Subcutaneous abdominal adipose tissue (tissue), 5 donors: ENCODE results near the gene POLR2E.
A peak's percentile ranks its signal among the peaks of the same experiment; 100 is the strongest.

Experiments used
- H3K27ac ChIP-seq: one replicate; pipeline ENCODE4 v1.7.0; 2013; ENCODE audit warnings: low read depth, mild to moderate bottlenecking, inconsistent platforms, low read length, moderate library complexity
- H3K27me3 ChIP-seq, 5 donors: one replicate each; pipeline ENCODE4 v1.7.0; 2013; ENCODE audit warnings: low read length in 5 of 5, inconsistent platforms in 1 of 5; ENCODE audit not compliant: control insufficient read depth in 5 of 5, insufficient read depth in 4 of 5
- H3K36me3 ChIP-seq, 5 donors: one replicate each; pipeline ENCODE4 v1.7.0; 2013; ENCODE audit warnings: low read length in 5 of 5; ENCODE audit not compliant: control insufficient read depth in 5 of 5, insufficient read depth in 5 of 5
- H3K4me1 ChIP-seq, 5 donors: one replicate each; pipeline ENCODE4 v1.7.0; 2013; ENCODE audit warnings: low read length in 5 of 5, mild to moderate bottlenecking in 3 of 5, moderate library complexity in 1 of 5; ENCODE audit not compliant: control insufficient read depth in 5 of 5, insufficient read depth in 5 of 5
- H3K4me3 ChIP-seq, 5 donors: one replicate each; pipeline ENCODE4 v1.7.0; 2013; ENCODE audit warnings: low read length in 5 of 5, low read depth in 1 of 5
- H3K9ac ChIP-seq, 5 donors: one replicate each; pipeline ENCODE4 v1.7.0; 2013; ENCODE audit warnings: low read length in 5 of 5, mild to moderate bottlenecking in 4 of 5, moderate library complexity in 3 of 5
- H3K9me3 ChIP-seq, 5 donors: one replicate each; pipeline ENCODE4 v1.7.0; 2013; ENCODE audit warnings: low read length in 5 of 5; ENCODE audit not compliant: control insufficient read depth in 5 of 5
- donor health status: healthy.
- donor health status: healthy.
- donor health status: healthy.
- donor health status: healthy.
- donor health status: healthy.

The POLR2E gene

DNA sequence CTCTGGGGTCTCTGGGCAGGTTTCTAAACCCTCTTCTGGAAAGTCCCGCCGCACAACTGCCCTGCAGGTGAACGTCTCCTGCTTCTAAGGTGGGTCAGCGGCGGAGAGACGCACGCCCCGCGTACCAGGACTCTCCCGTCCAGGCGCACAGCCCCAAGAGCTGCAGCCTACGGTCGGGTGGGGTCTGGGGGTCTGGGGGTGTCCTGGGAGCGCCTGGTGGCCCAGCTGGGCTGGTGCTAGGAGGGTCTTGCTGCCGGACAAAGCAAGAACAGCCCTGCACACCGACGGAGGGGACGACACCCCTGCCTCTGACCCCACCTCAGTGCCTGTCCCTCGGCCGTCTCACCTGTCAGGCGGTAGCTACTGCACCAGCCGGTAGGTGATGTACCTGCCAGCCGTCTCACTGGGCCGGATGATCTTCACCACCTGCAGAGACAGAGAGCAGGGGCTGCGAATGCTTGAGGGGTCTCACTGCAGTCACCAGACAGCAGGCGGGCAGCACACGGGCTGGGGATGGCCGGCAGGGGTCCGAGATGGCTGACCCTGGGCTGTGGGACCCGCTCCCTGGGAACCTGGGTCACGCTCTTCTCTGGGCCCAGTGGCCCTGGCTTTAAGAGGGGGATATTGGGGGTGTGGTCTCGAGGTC is 5.9 kb downstream of the POLR2E start:
- Histone ChIP-seq H3K27me3 (no peaks in the 10 kb centered on the region), H3K9me3 (no peaks in the 10 kb centered on the region), H3K9ac (peak overlapping the region in 1 of 5 donors; percentile 41), H3K4me1 (peaks cover 6 to 64% (median 43%) of the 10 kb centered on the region in 5 donors), H3K4me3 (no peak overlapping the region), H3K36me3 (peaks cover 0 to 73% (median 60%) of the 10 kb centered on the region in 5 donors), H3K27ac (peak overlapping the region; percentile 82)

DNA sequence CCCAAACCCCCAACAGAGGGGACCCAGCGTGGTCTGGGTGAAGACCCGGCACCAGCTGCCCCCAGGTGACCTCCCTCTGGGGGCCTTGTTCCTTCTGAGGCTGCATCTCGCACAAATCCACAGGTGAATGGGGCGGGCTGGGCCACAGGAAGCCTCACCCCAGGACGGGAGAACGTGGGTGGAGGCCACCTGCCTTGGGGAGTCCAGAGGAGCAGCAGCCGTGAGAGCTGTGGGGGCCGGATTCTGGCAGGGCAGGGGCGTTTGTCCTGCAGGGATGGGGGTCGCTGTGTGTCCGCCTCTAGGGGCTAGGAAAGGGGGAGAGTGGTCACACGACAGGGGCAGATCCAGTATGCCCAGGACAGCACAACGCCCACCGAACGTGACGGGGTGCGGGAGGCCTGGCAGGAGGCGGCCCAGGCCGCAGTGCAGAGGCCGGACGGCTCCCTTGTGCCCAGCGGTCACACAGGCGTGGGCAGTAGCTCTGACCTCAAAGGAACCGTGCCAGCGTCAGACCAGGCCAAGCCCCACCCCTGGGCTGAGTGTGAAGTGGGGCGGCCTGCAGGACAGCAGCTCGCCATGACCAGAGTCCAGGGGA is 6.7 kb downstream of the POLR2E start:
- Histone ChIP-seq H3K36me3 (peaks cover 0 to 76% (median 59%) of the 10 kb centered on the region in 5 donors), H3K27me3 (no peaks in the 10 kb centered on the region), H3K27ac (peak overlapping the region; percentile 82), H3K9me3 (no peaks in the 10 kb centered on the region), H3K4me3 (no peak overlapping the region), H3K9ac (peak overlapping the region in 2 of 5 donors; percentile 30 to 43), H3K4me1 (peaks cover 3 to 58% (median 38%) of the 10 kb centered on the region in 5 donors)

DNA sequence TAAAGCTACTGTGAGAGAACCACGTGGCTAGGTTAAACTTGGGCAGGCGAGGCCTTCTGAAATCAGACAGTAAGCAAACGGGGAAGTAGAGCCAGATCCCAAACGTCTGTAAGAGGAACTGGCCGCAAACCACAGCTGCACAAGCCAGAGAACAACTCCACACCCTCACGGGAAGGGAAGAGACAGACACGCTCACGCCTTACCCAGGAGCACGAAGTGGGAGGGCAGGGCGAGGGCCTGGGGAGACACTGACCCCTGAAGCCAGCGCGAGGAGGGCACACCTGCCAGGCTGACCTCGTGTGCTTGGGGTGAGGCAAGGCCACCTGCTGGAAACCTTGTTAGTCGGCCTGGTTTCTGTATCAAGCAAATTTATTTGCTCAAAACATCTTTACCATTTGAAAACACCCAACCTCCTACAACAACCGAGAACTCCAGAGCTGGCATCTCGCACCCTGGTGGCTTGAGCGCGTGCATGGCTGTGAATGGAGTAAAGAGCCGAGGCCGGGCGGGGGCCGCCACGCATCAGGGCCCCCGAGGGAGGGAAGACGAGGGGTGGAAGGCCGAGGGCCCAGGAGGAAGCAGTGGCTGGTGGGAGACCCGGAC is 7.3 kb downstream of the POLR2E start:
- Histone ChIP-seq H3K9me3 (no peaks in the 10 kb centered on the region), H3K36me3 (peaks cover 0 to 75% (median 54%) of the 10 kb centered on the region in 5 donors), H3K27ac (peak overlapping the region; percentile 82), H3K9ac (peak overlapping the region in 2 of 5 donors; percentile 30 to 43), H3K27me3 (no peaks in the 10 kb centered on the region), H3K4me3 (no peak overlapping the region), H3K4me1 (peaks cover 3 to 58% (median 38%) of the 10 kb centered on the region in 5 donors)

DNA sequence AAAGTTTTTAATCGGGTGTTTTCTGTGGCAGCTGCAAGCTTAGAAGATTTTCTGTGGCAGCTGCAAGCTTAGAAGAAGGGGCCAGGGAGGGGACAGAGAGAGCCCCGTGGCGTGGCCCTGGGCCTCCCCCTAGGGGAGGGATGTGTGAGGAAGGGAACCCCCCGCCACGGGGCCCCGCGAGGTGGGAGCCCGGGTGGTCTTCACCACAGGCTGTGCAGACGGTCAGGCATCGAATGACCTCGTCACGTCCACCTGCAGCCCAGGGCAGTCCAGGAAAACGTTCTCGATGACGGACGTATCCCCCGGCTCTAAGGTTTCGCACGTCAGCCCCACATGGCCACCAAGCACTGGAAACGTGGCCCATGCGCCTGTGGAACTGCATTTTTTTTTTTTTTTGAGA is 8.6 kb downstream of the POLR2E start:
- Histone ChIP-seq H3K36me3 (peaks cover 0 to 70% (median 48%) of the 10 kb centered on the region in 5 donors), H3K4me1 (peaks cover 3 to 62% (median 49%) of the 10 kb centered on the region in 5 donors), H3K9ac (no peak overlapping the region), H3K4me3 (no peak overlapping the region), H3K27me3 (no peaks in the 10 kb centered on the region), H3K27ac (peak overlapping the region; percentile 82), H3K9me3 (no peaks in the 10 kb centered on the region)

DNA sequence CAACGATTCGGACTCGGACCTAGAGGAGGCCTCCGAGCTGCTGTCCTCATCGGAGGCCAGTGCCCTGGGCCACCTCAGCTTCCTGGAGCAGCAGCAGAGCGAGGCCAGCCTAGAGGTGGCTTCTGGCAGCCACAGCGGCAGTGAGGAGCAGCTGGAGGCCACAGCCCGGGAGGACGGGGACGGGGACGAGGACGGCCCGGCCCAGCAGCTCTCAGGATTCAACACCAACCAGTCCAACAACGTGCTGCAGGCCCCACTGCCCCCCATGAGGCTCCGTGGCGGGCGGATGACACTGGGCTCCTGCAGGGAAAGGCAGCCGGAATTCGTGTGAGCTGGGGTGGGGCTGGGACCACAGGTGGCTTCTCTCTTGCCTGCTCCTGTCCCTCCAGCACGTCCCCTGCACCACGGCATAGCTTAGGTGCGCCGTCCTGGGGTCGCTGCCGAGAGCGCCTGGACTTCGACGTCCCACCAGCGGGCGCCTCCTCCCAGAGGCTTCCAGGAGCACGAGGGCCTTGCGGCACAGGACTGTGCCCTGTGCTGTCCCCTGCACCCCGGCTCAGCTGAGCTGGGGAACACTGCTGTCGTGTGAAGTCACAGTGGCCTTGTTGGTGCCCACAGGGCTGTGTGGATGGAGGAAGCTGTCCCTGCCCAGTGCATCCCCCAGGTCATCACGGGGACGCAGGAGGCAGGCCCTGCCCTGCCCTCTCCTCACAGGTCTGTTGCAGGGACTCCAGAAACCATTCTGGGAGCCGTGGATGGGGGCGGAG is 9.3 kb downstream of the POLR2E start:
- no peak overlapping the region for H3K4me3 ChIP-seq
- H3K36me3 ChIP-seq = peaks cover 0 to 64% (median 41%) of the 10 kb centered on the region in 5 donors
- H3K4me1 ChIP-seq = peaks cover 3 to 69% (median 53%) of the 10 kb centered on the region in 5 donors
- no peak overlapping the region for H3K27ac ChIP-seq
- H3K9me3 ChIP-seq = no peaks in the 10 kb centered on the region
- no peaks in the 10 kb centered on the region for H3K27me3 ChIP-seq
- H3K9ac ChIP-seq = no peak overlapping the region

DNA sequence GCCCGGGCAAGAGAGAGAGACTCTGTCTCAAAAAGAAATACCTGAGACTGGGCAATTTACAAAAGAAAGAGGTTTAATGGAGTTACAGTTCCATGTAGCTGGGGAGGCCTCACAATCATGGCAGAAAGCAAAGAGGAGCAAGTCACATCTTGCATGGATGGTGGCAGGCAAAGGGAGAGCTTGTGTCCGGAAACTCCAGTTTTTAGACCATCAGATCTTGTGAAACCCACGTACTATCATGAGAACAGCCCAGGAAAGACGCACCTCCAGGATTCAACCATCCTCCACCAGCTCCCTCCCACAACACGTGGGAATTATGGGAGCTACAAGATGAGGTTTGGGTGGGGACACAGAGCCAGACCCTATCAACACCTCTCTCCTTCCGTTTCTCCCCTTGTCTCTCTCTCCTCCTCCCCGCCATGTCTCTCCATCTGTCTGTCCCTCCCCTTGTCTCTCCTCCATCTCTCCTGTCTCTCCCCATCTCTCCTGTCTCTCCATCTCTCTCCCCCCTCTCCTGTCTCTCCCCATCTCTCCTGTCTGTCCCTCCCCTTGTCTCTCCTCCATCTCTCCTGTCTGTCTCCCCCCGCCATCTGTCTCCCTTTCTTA is 10.0 kb downstream of the POLR2E start:
- no peak overlapping the region for H3K27ac ChIP-seq
- H3K36me3 ChIP-seq = peaks cover 0 to 67% (median 41%) of the 10 kb centered on the region in 5 donors
- no peaks in the 10 kb centered on the region for H3K9me3 ChIP-seq
- H3K4me3 ChIP-seq = no peak overlapping the region
- no peak overlapping the region for H3K9ac ChIP-seq
- peaks cover 3 to 69% (median 53%) of the 10 kb centered on the region in 5 donors for H3K4me1 ChIP-seq
- H3K27me3 ChIP-seq = no peaks in the 10 kb centered on the region

DNA sequence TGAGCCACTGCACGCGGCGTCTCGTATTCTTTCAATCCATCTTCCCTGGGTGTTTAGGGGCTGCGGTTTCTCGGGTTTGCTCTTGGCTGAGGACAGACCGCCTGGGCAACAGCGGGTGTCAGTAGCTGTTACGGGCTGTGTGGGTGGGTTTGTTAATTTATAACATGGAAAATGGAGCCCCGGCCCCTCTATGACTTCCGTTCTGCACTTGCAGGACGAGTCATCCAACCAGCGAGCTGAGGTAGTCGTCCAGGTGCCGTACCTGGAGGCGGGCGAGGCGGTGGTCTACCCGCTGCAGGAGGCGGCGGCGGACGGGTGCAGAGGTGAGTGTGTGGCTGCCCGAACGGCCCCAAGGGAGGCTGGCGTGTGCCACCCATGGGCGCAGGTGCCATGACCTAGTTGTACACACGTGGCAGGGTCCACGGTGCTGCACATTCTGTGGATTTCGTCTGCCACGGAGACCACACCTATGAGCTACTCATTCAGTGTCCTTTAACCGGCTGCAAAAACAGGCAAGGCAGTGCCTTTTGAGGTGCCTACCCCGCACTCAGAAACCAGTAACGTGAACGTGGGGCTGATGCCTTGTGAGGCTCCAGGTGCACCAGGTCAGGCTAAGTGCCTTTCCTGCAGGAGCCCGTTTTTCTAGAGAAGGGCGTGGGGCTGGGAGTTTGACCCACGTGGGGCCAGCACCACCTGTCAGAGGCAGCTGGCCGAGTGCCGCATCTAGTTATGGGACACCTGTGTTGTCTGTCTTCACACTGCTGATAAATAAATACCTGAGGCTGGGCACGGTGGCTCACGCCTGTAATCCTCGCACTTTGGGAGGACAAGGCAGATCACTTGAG is 10.9 kb downstream of the POLR2E start:
- no peak overlapping the region for H3K4me3 ChIP-seq
- peaks cover 3 to 65% (median 53%) of the 10 kb centered on the region in 5 donors for H3K4me1 ChIP-seq
- no peak overlapping the region for H3K27ac ChIP-seq

DNA sequence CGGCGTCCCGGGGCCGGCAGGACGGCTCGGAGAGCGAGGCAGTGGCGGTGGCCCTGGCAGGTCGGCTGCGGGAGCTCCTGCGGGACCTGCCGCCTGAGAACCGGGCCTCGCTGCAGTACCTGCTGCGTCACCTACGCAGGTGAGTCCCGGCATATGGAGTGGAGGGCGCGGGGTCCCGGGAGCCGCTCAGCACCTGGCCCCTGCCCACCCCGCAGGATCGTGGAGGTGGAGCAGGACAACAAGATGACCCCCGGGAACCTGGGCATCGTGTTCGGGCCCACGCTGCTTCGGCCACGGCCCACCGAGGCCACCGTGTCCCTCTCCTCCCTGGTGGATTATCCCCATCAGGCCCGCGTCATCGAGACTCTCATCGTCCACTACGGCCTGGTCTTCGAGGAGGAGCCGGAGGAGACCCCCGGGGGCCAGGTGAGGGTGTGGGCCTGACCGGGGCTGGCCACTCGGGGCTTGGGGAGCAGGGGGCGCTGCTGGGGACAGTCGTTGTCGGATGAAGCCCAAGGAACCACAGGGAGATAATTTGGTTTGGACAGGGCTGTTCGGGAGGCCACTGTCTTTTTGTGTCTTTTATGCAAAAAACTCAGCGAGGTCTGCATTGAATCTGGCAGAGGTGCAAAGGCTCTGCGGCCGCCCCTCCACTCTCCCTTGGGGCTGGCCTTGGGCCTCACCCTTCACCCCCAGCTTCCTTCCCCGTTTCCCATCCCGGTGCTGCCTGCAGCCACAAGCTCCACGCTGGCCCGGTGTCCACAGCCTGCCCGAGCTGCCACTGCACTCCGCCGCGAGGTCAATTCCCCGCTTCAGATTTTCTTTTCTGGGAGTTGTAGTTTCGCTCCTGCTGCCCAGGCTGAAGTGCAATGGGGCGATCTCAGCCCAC is 12.0 kb downstream of the POLR2E start:
- Histone ChIP-seq H3K27me3 (no peaks in the 10 kb centered on the region), H3K9me3 (no peaks in the 10 kb centered on the region), H3K4me1 (peaks cover 3 to 54% (median 43%) of the 10 kb centered on the region in 5 donors), H3K27ac (no peak overlapping the region), H3K4me3 (peak overlapping the region in 2 of 5 donors; percentile 28 to 49), H3K36me3 (peaks cover 0 to 58% (median 28%) of the 10 kb centered on the region in 5 donors), H3K9ac (no peak overlapping the region)

More for the DNA sequence above, 10.9 kb downstream of the POLR2E start:
- Histone ChIP-seq H3K27me3 (no peaks in the 10 kb centered on the region), H3K9ac (no peak overlapping the region), H3K36me3 (peaks cover 0 to 68% (median 38%) of the 10 kb centered on the region in 5 donors), H3K9me3 (no peaks in the 10 kb centered on the region)
